Measurements from ENCODE around the gene ZBTB16. TPM values are rescaled to one million over a fixed set of nuclear protein-coding genes. Genes with fewer than 3 reads are reported as not detected.

ZBTB16 gene
- total RNA-seq, 1 donor from 2014 or later = 0.54 TPM

DNA sequence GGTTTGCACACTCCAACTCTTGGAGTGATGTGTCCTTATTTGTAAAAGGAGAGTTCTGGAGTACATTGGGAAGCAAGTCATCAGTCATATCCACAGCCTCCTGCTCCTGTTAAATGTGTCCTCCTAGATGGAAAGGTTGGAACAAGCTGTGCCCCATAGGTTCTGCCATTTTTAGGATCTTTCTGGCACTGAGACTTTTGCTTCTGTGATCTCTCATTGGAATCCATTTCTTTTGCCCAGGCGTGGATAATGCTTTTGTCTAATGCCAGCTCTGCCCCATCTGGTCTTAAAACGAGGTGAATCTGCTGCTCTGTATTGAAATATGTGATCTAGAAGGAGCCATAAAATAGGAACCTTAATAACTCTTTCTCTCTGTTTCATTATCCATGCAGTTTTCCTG, 66.4 kb downstream of the ZBTB16 start:
- DNase-seq (ENCODE audit: low spot score) = no peak
- Mint-ChIP-seq H3K27me3 (ENCODE audit: unreplicated experiment) (peaks cover 6% of the 10 kb centered on the region), H3K4me3 (ENCODE audit: unreplicated experiment) (no peak overlapping the region), H3K4me1 (ENCODE audit: unreplicated experiment) (peaks cover 2% of the 10 kb centered on the region), H3K27ac (ENCODE audit: unreplicated experiment) (no peak overlapping the region), H3K9me3 (ENCODE audit: unreplicated experiment) (no peaks in the 10 kb centered on the region), H3K36me3 (ENCODE audit: low read depth, unreplicated experiment) (no peaks in the 10 kb centered on the region)
- TF ChIP-seq, protein P1, sequence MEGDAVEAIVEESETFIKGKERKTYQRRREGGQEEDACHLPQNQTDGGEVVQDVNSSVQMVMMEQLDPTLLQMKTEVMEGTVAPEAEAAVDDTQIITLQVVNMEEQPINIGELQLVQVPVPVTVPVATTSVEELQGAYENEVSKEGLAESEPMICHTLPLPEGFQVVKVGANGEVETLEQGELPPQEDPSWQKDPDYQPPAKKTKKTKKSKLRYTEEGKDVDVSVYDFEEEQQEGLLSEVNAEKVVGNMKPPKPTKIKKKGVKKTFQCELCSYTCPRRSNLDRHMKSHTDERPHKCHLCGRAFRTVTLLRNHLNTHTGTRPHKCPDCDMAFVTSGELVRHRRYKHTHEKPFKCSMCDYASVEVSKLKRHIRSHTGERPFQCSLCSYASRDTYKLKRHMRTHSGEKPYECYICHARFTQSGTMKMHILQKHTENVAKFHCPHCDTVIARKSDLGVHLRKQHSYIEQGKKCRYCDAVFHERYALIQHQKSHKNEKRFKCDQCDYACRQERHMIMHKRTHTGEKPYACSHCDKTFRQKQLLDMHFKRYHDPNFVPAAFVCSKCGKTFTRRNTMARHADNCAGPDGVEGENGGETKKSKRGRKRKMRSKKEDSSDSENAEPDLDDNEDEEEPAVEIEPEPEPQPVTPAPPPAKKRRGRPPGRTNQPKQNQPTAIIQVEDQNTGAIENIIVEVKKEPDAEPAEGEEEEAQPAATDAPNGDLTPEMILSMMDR (IDR thresholded peaks at IDR 0.05; ENCODE audit: unreplicated experiment) = no peak

DNA sequence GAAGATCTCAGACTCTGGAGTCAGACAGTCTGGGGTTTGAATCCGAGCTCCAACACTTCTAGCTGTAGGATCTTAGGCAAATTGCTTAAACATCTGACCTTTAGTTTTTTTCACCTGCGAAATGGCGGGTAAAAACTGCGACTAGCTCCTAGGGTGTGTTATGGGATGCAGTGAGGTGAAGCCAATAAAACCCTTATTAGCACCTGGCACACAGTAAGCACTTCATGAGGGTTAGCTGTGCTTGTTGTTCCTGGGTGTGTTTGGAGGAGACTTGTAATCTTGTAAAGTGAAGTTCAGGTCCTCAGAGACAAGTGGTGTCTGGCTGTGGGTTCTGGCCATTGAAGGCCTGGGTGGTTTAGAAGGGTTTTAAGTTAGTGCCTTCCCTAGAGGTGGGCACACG, 68.9 kb downstream of the ZBTB16 start:
- Mint-ChIP-seq H3K4me3 (ENCODE audit: unreplicated experiment) (no peak overlapping the region), H3K36me3 (ENCODE audit: low read depth, unreplicated experiment) (no peaks in the 10 kb centered on the region), H3K4me1 (ENCODE audit: unreplicated experiment) (peaks cover 3% of the 10 kb centered on the region), H3K9me3 (ENCODE audit: unreplicated experiment) (no peaks in the 10 kb centered on the region), H3K27ac (ENCODE audit: unreplicated experiment) (no peak overlapping the region), H3K27me3 (ENCODE audit: unreplicated experiment) (peaks cover 4% of the 10 kb centered on the region)
- TF ChIP-seq, protein P1 (IDR thresholded peaks at IDR 0.05; ENCODE audit: unreplicated experiment) = no peak
- no peak for DNase-seq (ENCODE audit: low spot score)

DNA sequence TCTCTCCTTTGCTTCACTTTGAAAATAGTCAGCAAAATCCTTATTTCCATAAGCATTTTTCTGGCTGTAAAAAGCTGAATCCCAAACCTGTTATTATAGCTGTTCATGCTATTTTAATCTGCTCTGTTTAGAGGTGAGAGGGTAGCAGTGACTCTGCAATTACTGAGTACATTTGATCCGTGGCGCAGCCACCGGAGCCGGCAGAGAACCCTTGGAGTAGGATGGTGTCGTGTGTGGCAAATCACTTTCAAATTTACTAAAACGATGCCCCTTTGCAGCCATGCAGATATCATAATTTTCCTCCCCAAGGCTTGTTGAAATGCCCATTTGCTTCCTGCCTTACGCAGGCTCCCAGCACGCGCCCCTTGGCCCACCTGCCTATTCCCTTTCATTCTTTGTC, 69.6 kb downstream of the ZBTB16 start:
- H3K27me3 Mint-ChIP-seq (ENCODE audit: unreplicated experiment) = peaks cover 4% of the 10 kb centered on the region
- peaks cover 3% of the 10 kb centered on the region for H3K4me1 Mint-ChIP-seq (ENCODE audit: unreplicated experiment)

DNA sequence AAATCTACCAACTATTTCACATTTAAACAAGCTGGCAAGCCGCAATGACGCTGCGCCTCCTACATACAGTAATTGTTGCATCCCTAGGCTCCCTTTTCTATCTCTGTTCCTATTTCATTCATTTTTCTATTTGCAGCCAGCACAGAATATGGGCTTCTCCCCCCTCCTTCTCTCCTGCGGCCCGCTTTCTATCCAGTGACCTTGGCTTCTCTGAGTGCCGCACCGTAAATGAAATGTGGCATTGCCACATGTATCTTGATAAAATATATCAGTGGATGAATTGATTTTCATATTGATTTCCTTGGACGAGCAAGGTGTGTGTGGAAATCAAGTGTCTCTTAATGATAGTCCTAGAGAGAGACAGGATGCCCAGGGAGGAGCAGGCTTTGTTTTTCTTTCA, 70.2 kb downstream of the ZBTB16 start:
- Mint-ChIP-seq H3K36me3 (ENCODE audit: low read depth, unreplicated experiment) (no peaks in the 10 kb centered on the region), H3K9me3 (ENCODE audit: unreplicated experiment) (no peaks in the 10 kb centered on the region), H3K27me3 (ENCODE audit: unreplicated experiment) (peaks cover 4% of the 10 kb centered on the region), H3K4me1 (ENCODE audit: unreplicated experiment) (peaks cover 3% of the 10 kb centered on the region), H3K27ac (ENCODE audit: unreplicated experiment) (no peak overlapping the region), H3K4me3 (ENCODE audit: unreplicated experiment) (no peak overlapping the region)
- TF ChIP-seq, protein P1 (IDR thresholded peaks at IDR 0.05; ENCODE audit: unreplicated experiment) = no peak
- no peak for DNase-seq (ENCODE audit: low spot score)

More for the DNA sequence above, 69.6 kb downstream of the ZBTB16 start:
- H3K36me3 Mint-ChIP-seq (ENCODE audit: low read depth, unreplicated experiment) = no peaks in the 10 kb centered on the region
- H3K9me3 Mint-ChIP-seq (ENCODE audit: unreplicated experiment) = no peaks in the 10 kb centered on the region
- H3K4me3 Mint-ChIP-seq (ENCODE audit: unreplicated experiment) = no peak overlapping the region
- DNase-seq (ENCODE audit: low spot score) = no peak
- no peak overlapping the region for H3K27ac Mint-ChIP-seq (ENCODE audit: unreplicated experiment)
- TF ChIP-seq, protein P1 (IDR thresholded peaks at IDR 0.05; ENCODE audit: unreplicated experiment) = no peak

DNA sequence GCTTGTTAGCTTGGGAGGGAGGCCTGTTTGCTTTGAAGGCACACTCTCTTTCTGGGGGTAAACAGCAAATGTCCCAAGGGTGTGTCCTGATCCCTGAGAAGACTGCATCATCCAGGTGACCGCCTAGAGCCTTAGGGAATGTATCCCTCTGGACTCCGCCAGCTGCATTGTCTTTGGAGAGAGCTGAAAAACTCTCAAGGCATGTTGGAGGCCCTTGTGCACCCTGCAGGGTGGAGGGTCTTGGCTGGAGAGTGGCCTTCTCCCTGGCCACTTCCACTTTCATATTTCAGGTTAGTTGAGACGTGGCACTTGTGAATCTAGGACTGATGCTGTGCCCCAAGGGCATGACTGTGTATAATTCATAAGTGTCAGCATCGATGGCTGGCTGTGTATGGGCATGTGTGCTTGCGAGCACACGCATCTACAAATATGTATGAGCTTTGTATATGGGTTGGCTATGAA, 70.6 kb downstream of the ZBTB16 start:
- no peak for DNase-seq (ENCODE audit: low spot score)
- Mint-ChIP-seq H3K27me3 (ENCODE audit: unreplicated experiment) (peaks cover 4% of the 10 kb centered on the region), H3K36me3 (ENCODE audit: low read depth, unreplicated experiment) (no peaks in the 10 kb centered on the region), H3K27ac (ENCODE audit: unreplicated experiment) (no peak overlapping the region), H3K9me3 (ENCODE audit: unreplicated experiment) (no peaks in the 10 kb centered on the region), H3K4me3 (ENCODE audit: unreplicated experiment) (no peak overlapping the region), H3K4me1 (ENCODE audit: unreplicated experiment) (peaks cover 3% of the 10 kb centered on the region)
- TF ChIP-seq, protein P1 (IDR thresholded peaks at IDR 0.05; ENCODE audit: unreplicated experiment) = no peak

All from endothelial cell (in vitro differentiated cells).